A673 (cell line): ENCODE data around the gene HSPA6.
"Not testable (repeated sequence)": the region's sequence is repeated elsewhere in the genome, so short reads cannot be mapped to it uniquely, and the experiment has no call there.

Experiments used
- EZH2 ChIP-seq: fragments of 200-600 bp; sonication (generic); IDR thresholded peaks from 2 replicates; pipeline ENCODE4 v1.6.1; 2017; ENCODE audit warnings: borderline replicate concordance, low read depth, mild to moderate bottlenecking, mixed read lengths, antibody characterized with exemption, low read length; ENCODE audit not compliant: poor library complexity, severe bottlenecking
- TF ChIP-seq, protein P1 (sequence below): fragments of 300-800, 200-600 bp; sonication (generic); conservative IDR thresholded peaks from 2 replicates; pipeline ENCODE4 v1.5.1; 2017; ENCODE audit warnings: low read depth, mild to moderate bottlenecking, antibody characterized with exemption, low read length, moderate library complexity, mixed read lengths

- TF ChIP-seq, protein P1, sequence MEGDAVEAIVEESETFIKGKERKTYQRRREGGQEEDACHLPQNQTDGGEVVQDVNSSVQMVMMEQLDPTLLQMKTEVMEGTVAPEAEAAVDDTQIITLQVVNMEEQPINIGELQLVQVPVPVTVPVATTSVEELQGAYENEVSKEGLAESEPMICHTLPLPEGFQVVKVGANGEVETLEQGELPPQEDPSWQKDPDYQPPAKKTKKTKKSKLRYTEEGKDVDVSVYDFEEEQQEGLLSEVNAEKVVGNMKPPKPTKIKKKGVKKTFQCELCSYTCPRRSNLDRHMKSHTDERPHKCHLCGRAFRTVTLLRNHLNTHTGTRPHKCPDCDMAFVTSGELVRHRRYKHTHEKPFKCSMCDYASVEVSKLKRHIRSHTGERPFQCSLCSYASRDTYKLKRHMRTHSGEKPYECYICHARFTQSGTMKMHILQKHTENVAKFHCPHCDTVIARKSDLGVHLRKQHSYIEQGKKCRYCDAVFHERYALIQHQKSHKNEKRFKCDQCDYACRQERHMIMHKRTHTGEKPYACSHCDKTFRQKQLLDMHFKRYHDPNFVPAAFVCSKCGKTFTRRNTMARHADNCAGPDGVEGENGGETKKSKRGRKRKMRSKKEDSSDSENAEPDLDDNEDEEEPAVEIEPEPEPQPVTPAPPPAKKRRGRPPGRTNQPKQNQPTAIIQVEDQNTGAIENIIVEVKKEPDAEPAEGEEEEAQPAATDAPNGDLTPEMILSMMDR = not testable (repeated sequence)
- not testable (repeated sequence) for TF ChIP-seq EZH2
Measured at GRCh38 chr1:161524742-161525291, 477 bp downstream of the HSPA6 start.
